Endothelial cell of hepatic sinusoid (primary cell): ENCODE results near the gene PACSIN1.

ENCODE experiments used
- in situ Hi-C: cut with HindIII; loops from 2 replicates; pipeline ENCODE4 v1.10.0; 2017; ENCODE audit warnings: low sequenced_read_pairs

The PACSIN1 gene

DNA sequence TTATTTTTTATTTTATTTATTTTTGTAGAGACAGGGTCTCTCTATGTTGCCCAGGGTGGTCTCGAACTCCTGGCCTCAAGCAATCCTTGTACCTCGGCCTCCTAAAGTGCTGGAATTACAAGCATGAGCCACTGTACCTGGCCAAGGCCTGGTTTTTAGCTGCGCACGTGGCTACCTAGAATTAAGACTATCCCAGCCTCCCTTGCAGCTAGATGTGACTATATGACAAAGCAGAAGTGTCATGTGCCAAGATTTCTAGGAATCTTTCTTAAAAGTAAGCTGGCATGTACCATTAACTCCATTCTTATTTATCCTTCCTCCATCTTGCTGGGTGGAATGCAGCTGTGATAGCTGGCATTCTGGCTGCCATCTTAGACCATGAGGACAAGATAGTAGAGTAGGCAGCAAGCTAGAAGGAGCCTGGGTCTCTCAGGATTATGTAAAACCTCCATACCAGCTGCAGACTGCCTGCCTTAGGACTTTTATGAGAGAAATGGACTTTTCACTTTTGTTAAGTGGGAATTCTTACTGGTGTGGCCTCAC lies 92.4 kb downstream of the PACSIN1 start:
- in situ Hi-C loops = no loop called here

- in situ Hi-C loops = no loop called here
These were observed 93.9 kb downstream of the PACSIN1 start for GRCh38 chr6:34559651-34560365.

DNA sequence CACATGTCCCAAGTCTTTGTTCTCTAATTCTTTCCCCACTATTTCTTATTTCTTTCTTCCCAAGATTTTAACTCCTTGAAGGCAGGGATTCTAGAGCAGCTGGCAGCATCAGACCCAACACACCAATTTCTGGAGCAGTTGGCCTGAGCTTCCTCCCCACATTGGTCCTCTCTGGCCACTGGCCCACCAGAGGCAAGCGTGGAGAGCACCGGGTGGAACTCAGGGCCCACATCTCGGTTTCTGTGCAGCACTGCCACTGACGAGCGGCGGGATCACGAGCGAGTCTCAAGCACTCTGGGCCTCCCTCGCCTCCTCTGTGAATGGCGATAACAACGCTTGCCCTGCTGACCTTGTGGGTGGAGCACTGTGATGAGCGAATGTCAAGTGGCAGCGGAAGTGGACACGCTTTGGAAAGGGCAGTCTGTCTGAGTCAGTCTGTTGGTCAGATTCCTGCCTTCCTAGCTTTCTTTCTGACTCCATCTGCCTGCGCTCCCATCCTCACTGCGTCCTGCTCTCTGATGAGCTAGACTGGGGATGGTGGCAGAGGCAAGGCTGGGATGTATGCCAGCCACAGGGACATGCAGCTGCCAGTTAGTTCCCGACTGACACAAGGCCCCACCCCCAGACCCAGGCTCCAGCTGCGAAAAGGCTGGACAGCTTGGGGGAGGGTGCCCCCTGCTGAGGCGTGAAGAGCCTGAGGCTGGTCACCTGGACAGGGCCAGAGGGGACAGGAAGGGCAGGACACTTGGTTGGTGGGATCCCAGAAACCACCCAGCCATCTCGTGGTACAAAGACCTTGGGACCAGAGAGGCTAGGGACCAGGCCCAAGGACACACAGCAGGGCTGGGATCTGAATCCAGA lies 94.7 kb downstream of the PACSIN1 start:
- in situ Hi-C loops = no loop called here

GRCh38 chr6:34561227-34561530 lies 95.3 kb downstream of the PACSIN1 start:
- in situ Hi-C loops = no loop called here

DNA sequence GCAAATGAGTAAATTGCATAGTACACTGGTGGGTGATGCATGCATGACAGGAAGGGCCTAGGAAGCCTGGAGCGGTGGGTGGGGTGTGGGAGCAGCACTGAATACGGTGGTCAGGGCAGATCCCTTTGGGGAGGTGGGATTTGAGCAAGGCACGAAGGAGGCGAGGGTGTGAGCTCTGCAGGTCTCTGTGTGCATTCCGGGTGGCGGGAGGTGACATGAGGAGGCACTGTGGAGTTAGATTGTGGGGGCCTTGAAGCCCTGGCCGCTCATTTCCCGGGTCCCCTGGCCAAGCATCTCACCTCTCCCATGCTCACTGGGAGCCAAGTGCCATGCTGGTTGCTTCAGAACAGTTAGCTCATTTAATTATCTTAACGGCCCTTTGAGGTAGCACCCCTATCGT lies 96.5 kb downstream of the PACSIN1 start:
- in situ Hi-C loops = no loop called here

DNA sequence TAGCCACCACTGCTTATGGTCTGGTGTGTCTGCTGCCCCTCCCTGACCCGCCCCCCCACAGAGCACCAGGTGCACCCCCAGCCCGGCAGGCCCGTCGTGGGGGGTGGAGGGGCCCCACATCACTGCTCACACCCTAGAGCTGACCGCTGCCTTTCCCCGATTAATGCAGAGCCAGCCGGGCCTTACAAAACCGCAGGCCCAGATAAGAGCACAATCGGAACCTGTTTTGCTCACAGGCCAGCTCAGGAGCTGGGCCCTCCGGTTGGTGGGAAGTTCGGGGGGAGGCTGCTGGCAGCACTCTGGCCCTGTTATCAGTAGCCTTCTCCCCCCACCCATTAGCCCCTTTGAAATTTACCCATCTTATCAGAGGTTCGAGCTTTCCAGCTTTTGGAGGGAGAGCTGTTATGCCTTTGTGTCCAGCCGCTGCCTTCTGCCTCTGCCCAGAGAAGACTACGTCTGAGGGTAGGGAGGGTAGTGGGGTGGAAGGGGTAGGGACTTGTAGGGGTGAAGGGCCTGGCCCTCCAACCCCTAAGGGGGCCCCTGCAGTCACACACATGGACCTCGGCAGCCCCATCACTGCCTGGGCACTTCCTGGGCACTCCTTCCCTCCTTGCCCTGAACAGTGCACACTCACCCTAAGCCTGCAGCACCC lies 97.1 kb downstream of the PACSIN1 start:
- in situ Hi-C loops = no loop called here

DNA sequence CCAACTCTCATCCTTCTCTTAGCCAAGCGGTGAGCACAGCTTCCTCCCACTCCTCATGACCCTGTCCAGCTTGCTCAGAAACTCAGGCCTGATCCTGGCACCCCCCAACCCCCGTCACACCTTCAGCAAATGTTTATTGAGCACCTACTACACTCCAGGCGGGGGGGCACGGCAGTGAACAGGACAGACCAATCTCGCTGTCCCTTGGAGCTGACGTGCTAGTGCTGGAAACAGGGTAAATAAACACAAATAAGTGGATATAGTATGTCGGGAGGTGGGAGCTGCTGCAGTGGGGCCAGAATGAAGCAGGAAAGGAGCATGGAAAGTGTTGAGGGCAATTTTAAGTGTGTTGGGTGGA lies 97.6 kb downstream of the PACSIN1 start:
- in situ Hi-C loops = no loop called here

DNA sequence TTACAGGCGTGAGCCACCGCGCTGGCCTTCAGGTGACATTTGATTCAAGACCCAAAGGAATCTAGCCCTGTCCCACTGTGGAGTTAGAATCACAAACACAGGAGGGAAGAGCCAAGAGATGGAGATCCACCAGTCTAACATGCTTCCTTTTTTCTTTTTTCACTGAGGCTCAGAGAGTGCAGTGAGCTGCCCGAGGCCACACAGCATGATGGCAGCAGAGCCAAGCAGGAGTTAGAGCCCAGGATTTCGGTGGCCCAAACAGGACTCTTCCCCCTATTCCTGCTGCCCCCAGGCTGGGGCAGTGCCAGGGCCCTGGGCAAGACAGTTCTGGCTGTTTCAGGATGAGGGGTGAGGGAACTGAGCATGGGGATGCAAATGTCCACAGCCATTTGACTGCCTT lies 98.3 kb downstream of the PACSIN1 start:
- in situ Hi-C loops = no loop called here

DNA sequence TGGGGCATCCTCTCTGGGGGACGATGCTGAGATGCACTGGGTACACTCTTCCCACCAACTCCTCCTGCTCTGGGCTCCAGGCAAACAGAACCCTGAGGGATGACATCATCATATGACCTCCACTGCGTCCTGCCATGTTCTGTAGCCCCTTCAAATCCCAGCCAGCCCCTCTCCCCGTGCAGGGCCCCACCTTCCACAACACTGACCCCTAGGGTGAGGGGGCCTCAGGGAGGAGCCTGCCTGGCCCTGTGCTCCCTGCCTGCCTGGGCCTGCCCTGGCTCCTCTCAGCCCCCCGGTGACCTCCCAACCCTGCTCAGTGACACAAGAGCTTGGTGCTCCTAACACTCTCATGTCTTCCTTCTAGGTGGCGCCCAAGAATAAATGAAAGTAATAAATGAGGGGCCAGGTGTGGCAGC lies 99.9 kb downstream of the PACSIN1 start:
- in situ Hi-C loops = no loop called here

DNA sequence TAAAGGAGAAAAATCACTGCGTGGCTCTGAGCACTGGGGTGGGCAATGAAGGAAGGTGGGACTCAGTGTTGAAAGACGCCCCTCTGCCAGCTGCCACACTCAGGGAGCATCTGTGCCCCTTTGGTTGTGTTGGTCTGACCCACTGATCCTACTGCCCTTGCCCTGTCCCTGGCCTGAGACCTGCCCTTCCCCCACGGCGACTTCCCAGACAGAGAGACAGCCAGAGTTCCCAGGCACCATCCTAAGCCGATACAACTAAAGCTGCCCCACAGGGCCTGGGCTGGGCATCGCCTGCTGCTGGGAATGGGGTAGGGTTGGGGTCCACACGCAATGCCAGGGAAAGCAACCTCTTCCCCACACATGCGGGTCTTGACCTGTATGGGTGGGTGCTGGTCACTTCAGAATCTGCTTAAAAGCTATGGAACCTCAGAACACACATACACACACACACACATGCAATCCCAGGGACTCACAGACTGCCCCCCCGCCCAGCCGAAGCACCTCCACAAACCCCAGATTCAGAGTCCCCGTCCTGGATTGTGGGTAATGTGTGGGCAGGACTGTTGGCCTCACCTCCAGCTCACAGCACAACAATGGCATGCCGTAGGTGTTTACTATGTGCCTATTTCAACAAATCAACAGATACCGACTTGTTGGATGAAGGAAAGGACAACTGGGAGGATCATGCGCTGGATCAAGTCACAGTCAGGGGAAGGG lies 101.1 kb downstream of the PACSIN1 start:
- in situ Hi-C loops = no loop called here

GRCh38 chr6:34568341-34569201 lies 102.7 kb downstream of the PACSIN1 start:
- in situ Hi-C loops = no loop called here

GRCh38 chr6:34569361-34569973 lies 103.6 kb downstream of the PACSIN1 start:
- in situ Hi-C loops = no loop called here

GRCh38 chr6:34570066-34570833 lies 104.4 kb downstream of the PACSIN1 start:
- in situ Hi-C loops = no loop called here

- in situ Hi-C loops = no loop called here
These were observed 105.5 kb downstream of the PACSIN1 start for GRCh38 chr6:34571388-34571787.

DNA sequence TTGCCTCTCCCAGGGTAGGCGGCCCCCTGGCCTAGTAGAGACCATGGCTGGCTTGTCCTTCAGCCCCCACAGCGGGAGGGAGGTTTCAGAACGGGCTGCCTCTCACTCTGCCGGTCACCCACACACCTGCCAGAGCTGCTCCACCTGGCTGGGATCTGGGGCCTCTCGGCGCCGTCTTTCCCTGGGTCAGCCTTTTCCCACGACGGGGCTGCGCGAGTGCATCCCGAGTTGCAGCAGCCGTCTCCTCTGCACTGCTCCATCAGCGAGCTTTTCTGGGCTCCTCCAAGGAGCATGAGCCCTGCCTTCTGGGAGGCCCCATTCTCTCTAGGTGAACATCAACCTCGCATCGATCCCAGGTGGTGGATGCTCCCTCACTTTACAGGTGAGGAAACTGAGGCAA lies 106.1 kb downstream of the PACSIN1 start:
- in situ Hi-C loops = no loop called here

GRCh38 chr6:34572585-34572984 lies 106.7 kb downstream of the PACSIN1 start:
- in situ Hi-C loops = no loop called here

DNA sequence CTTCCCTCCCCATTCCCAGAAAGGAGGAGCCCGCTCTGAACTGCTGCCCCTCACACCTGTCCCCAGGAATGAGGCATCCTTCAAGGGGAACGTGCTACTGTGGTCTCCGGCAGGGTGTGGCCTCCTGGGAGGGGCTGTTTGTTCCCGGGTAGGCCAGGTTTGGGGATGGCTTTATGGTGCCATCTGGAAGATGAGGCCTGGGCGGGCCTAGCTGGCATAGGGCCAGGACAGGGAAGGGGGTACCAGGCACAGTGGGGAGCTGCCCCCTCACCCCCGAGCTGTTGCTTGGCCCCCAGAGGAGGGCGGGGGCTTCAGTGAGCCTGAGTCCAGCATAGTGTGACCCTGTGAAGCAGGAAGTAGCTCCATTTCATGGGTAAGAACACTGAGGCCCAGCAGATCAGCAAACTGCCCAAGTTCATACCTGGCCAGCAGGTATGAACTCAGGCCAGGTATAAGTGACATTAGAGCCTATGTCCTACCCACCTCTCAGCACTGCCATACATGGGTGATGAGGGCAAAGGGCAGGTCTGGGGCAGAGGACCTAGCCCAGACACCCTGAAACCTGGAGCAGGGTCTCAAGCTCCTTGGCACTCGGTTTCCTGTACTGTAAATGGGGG lies 107.8 kb downstream of the PACSIN1 start:
- in situ Hi-C loops = no loop called here

DNA sequence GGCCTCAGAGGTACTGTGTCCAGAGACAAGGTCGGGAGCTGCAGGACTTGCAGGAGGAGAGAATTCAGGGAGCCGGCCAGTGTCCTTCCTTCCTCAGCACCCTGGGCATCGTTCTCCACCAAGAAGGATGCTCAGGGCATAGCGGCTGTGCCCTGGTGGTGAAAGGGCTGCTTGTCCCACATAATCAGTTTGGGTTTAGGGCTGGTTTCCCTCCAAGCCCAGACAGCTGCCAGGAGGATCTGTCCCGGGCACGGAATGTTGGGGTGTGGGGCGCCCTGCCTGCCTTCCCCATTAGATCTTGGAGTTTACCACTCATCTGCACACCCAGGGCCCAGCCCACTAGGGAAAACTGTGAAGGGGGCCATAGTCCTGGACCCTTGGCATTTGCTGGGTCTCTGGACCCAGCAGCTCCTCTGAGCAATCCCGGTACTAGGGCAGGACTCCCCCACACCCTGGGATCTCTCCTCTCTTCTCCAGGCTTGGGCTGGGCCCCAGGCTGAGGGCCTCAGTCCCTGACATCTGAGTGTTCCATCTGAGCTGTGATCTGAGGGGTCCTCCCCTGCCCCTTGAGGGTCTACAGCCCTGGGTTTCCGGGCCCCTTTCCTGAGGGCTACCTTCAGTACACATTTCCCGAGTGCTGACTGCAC lies 108.9 kb downstream of the PACSIN1 start:
- in situ Hi-C loops = loop anchor here (25.0 kb wide), 1 partner anchor 687 kb away; no protein-coding TSS in a partner anchor
